AG09319 (cell line): Measurements from ENCODE around the gene DHRSX.
"Not testable (repeated sequence)": the region's sequence is repeated elsewhere in the genome, so short reads cannot be mapped to it uniquely, and the experiment has no call there.

Experiments
- DNase-seq: peaks from one replicate; pipeline ENCODE4 v3.0.0-alpha.2; 2010; ENCODE audit warnings: low read depth; ENCODE audit errors: extremely low read depth
- TF ChIP-seq, protein P1 (sequence below): IDR thresholded peaks from 2 replicates; pipeline ENCODE4 v1.5.1; 2011; ENCODE audit warnings: low read depth, mild to moderate bottlenecking, inconsistent platforms, low read length, moderate library complexity

The DHRSX gene

GRCh38 chrX:2474963-2475726 lies 25.6 kb downstream of the DHRSX start:
- TF ChIP-seq, protein P1, sequence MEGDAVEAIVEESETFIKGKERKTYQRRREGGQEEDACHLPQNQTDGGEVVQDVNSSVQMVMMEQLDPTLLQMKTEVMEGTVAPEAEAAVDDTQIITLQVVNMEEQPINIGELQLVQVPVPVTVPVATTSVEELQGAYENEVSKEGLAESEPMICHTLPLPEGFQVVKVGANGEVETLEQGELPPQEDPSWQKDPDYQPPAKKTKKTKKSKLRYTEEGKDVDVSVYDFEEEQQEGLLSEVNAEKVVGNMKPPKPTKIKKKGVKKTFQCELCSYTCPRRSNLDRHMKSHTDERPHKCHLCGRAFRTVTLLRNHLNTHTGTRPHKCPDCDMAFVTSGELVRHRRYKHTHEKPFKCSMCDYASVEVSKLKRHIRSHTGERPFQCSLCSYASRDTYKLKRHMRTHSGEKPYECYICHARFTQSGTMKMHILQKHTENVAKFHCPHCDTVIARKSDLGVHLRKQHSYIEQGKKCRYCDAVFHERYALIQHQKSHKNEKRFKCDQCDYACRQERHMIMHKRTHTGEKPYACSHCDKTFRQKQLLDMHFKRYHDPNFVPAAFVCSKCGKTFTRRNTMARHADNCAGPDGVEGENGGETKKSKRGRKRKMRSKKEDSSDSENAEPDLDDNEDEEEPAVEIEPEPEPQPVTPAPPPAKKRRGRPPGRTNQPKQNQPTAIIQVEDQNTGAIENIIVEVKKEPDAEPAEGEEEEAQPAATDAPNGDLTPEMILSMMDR = no peak
- DNase-seq = no peak

DNA sequence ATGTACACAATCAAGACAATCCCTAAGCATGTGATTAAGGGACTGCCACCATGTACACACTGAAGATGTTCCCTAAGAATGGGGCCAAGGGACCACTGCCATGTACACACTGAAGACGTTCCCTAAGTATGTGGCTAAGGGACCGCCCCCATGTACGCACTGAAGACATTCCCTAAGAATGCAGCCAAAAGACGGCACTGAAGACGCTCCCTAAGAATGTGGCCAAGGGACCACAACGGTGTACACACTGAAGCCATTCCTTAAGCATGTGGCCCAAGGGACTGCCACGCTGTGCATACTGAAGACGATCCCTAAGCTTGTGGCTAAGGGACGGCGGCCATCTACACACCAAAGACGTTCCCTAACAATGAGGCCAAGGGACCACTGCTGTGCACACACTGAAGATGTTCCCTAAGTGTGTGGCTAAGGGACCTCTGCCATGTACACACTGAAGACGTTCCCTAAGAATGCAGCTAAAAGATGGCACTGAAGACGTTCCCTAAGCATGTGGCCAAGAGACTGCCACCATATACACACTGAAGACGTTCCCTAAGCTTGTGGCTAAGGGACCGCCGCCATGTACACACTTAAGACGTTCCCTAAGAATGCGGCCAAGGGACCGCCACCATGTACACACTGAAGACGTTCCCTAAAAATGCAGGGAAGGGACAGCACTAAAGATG lies 26.4 kb downstream of the DHRSX start:
- no peak for DNase-seq
- TF ChIP-seq, protein P1 = no peak

DNA sequence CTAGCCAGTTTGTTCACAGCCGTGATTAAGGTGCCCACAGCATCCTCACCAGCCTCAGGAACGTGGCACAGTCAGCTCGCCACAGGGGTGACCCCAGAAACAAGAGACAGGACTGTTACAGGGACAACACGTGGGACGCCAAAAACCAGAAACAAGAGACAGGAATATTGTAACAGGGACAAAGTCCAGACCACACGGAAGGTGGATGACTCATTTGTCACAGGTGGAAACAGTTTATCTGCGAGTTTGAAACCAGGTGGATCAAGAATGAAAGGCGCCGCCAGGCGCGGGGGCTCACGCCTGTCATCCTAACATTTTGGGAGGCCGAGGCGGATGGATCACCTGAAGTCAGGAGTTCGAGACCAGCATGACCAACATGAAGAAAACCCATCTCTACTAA lies 27.7 kb downstream of the DHRSX start:
- not testable (repeated sequence) for DNase-seq

DNA sequence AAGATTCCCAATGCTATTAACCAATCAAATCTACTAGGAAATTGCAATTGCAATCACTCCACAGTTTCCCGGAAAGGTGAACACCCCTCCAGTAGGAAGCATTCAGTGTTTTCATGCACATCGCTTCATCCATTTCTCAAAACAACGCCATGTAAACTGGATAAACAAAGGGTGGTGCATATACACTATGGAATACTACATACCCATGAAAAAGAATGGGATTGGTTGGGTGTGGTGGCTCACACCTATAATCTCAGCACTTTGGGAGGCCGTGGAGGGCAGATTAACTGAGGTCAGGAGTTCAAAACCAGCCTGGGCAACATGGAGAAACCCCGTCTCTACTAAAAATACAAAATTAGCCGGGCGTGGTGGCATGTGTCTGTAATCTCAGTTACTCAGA lies 29.1 kb downstream of the DHRSX start:
- TF ChIP-seq, protein P1 = no peak
- no peak for DNase-seq

- not testable (repeated sequence) for DNase-seq
Measured at GRCh38 chrX:2471126-2471525, 29.6 kb downstream of the DHRSX start.

GRCh38 chrX:2469852-2470251 lies 30.9 kb downstream of the DHRSX start:
- not testable (repeated sequence) for DNase-seq

GRCh38 chrX:2469196-2469685 lies 31.5 kb downstream of the DHRSX start:
- TF ChIP-seq, protein P1 = no peak
- DNase-seq = no peak

DNA sequence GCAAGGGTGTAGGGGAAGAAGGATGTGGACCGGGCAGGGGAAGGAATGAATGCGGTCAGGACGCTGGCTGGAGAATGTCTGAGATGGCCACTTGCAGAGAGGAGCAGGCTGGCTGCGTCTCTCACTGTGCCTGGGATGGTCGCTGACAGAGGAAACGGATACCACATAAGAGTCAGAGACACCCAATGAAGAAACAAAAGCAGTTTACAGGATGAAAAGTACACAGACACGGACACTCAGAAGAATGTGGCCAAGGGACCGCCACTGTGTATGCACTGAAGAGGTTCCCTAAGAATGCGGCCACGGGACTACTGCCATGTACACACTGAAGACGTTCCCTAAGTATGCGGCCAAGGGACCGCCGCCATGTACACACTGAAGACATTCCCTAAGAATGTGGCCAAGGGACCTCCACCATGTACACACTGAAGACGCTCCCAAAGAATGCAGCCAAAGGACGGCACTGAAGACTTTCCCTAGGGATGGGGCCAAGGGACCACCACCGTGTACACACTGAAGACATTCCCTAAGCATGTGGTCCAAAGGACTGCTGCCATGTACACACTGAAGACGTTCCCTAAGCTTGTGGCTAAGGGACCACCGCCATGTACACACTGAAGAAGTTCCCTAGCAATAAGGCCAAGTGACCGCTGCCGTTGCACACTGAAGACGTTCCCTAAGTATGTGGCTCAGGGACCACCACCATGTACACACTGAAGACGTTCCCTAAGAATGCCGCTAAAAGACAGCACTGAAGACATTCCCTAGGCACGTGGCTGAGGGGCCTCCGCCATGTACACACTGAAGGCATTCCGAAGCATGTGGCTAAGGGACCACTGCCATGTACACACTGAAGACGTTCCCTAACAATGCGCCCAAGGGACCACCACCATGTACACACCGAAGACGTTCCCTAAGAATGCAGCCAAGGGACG lies 32.2 kb downstream of the DHRSX start:
- no peak for DNase-seq
- TF ChIP-seq, protein P1 = no peak
